ENCODE results near the gene GID8. TPM values are rescaled to one million over a fixed set of nuclear protein-coding genes. Genes with fewer than 3 reads are reported as not detected.

Gene GID8
- polyA plus RNA-seq, 2 of the 4 experiments (the other 2 are of a cell fraction): 19.2 to 24.5 TPM

DNA sequence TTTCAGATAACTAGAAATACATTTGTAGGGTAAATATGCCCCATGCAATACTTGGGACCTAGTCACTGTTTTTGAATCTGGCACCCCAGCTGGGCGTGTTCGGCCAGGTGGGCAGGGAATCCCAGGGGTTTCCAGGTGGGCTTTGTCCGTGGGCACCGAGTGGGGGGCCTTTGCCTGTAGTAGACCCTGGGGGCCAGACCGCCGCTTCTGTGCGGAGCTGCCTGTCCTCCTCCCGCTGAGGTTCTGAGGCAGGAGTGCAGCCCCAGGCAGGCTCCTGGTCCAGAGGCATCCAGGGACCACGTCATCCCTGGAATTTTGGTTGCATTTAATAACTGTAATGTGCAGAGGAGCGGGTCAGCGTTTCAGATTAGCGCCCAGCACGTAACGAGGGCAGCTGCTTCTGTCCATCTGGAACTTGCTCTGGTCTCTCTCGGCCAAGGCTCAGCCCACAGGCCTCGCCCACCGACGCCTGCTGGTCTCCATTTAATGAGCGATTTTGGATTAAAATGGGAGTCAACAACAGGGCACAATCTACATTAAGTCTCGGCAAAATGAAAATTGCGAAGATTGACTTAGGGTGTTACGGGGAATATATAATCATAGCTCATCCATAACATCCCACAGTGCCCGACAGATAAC, 56.0 kb downstream of the GID8 start:
- FAIRE-seq (no peak), ATAC-seq (no peak), DNase-seq (ENCODE audit: low read depth in 1 of 2, low spot score in 1 of 2) (no peak)
- Histone ChIP-seq H3K27ac (no peak overlapping the region), H3K9me3 (no peaks in the 10 kb centered on the region), H3K4me2 (no peak overlapping the region), H3K4me1 (no peaks in the 10 kb centered on the region), H3K4me3 (no peak overlapping the region)
- 63% methylated on average over 21 of the region's 23 CpGs for WGBS (ENCODE audit: missing lambda C conversion rate)
- CTCF ChIA-PET: interaction anchor here (0.9 to 7.5 kb wide), 2 partner anchors 15 to 19 kb away, joined by 3 to 44 read pairs; no protein-coding TSS in a partner anchor
- POLR2A ChIA-PET: no interaction called here
- no peak for TF ChIP-seq RNF2 (IDR thresholded peaks at IDR 0.05; ENCODE audit: borderline replicate concordance, low read depth)
- no peak for TF ChIP-seq TFCP2L1 (CRISPR knock-in tag; IDR thresholded peaks at IDR 0.05)
- TF ChIP-seq BHLHE40 (IDR thresholded peaks at IDR 0.05; ENCODE audit: low read depth, low read length): no peak
- TF ChIP-seq KDM5A (IDR thresholded peaks at IDR 0.05): no peak
- TF ChIP-seq CBX2 (IDR thresholded peaks at IDR 0.05; ENCODE audit: borderline replicate concordance, low read depth): no peak
- TF ChIP-seq ZSCAN20 (CRISPR knock-in tag; IDR thresholded peaks at IDR 0.05): no peak
- TF ChIP-seq NPAS2 (CRISPR knock-in tag; IDR thresholded peaks at IDR 0.05; ENCODE audit: borderline replicate concordance): no peak
- TF ChIP-seq RARB (CRISPR knock-in tag; IDR thresholded peaks at IDR 0.05): no peak
- no peak for TF ChIP-seq FOSB (CRISPR knock-in tag; IDR thresholded peaks at IDR 0.05)
- TF ChIP-seq, protein P1, sequence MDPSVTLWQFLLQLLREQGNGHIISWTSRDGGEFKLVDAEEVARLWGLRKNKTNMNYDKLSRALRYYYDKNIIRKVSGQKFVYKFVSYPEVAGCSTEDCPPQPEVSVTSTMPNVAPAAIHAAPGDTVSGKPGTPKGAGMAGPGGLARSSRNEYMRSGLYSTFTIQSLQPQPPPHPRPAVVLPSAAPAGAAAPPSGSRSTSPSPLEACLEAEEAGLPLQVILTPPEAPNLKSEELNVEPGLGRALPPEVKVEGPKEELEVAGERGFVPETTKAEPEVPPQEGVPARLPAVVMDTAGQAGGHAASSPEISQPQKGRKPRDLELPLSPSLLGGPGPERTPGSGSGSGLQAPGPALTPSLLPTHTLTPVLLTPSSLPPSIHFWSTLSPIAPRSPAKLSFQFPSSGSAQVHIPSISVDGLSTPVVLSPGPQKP (IDR thresholded peaks at IDR 0.05; ENCODE audit: low read depth, low read length): no peak
- no peak for TF ChIP-seq SREBF2 (IDR thresholded peaks at IDR 0.05)
- TF ChIP-seq ZFP36 (IDR thresholded peaks at IDR 0.05; ENCODE audit: borderline replicate concordance, partially characterized antibody): no peak
- TF ChIP-seq ZC3H11A (IDR thresholded peaks at IDR 0.05): no peak
- no peak for TF ChIP-seq TP53 (CRISPR knock-in tag; IDR thresholded peaks at IDR 0.05)

DNA sequence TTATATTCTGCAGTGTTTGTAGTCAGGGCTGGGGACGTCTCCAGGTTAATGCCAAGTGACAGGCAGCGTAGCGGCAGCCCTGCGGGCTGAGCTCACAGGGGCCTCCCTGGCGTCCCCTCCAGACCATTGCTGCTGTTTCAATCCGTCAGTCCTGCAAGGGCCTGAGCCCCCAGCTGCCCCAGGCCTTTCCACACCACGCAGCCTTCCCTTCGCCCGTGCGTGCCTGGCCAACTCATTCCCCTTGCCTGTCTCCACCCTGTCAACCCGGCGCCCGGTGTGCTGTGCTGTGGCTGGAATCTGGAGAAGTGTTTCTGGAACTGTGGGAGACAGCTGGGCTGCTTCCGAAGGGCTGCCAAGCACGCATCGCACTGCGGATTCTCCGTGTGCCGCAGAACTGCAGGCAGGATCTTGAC, 56.9 kb downstream of the GID8 start:
- ChIA-PET CTCF (interaction anchor here (7.5 kb wide), 1 partner anchor 14 kb away, joined by 44 read pairs; no protein-coding TSS in a partner anchor), POLR2A (no interaction called here)
- no peak for FAIRE-seq
- Histone ChIP-seq H3K4me2 (no peak overlapping the region), H3K4me3 (no peak overlapping the region), H3K9me3 (no peaks in the 10 kb centered on the region), H3K4me1 (no peaks in the 10 kb centered on the region), H3K27ac (no peak overlapping the region)
- WGBS (ENCODE audit: missing lambda C conversion rate): 76% methylated on average over 19 of the region's 19 CpGs
- DNase-seq (ENCODE audit: low read depth in 1 of 2, low spot score in 1 of 2): no peak
- ATAC-seq: no peak
- TF ChIP-seq CHD4 (IDR thresholded peaks at IDR 0.05; ENCODE audit: borderline replicate concordance): no peak
- no peak for TF ChIP-seq MYC (IDR thresholded peaks at IDR 0.05; ENCODE audit: borderline replicate concordance, low read length)
- no peak for TF ChIP-seq EHF (CRISPR knock-in tag; IDR thresholded peaks at IDR 0.05)
- no peak for TF ChIP-seq POLR2A (IDR thresholded peaks at IDR 0.05; ENCODE audit: low read length)
- TF ChIP-seq PBX3 (IDR thresholded peaks at IDR 0.05): no peak
- no peak for TF ChIP-seq KDM1A (IDR thresholded peaks at IDR 0.05; ENCODE audit: low read depth)
- no peak for TF ChIP-seq CBX2 (IDR thresholded peaks at IDR 0.05; ENCODE audit: borderline replicate concordance, low read depth)
- TF ChIP-seq POLR2AphosphoS2 (conservative IDR thresholded peaks at IDR 0.05; ENCODE audit: low read length): no peak
- no peak for TF ChIP-seq CEBPB (IDR thresholded peaks at IDR 0.05)
- no peak for TF ChIP-seq RNF2 (IDR thresholded peaks at IDR 0.05; ENCODE audit: borderline replicate concordance, low read depth)
- TF ChIP-seq, protein P2, sequence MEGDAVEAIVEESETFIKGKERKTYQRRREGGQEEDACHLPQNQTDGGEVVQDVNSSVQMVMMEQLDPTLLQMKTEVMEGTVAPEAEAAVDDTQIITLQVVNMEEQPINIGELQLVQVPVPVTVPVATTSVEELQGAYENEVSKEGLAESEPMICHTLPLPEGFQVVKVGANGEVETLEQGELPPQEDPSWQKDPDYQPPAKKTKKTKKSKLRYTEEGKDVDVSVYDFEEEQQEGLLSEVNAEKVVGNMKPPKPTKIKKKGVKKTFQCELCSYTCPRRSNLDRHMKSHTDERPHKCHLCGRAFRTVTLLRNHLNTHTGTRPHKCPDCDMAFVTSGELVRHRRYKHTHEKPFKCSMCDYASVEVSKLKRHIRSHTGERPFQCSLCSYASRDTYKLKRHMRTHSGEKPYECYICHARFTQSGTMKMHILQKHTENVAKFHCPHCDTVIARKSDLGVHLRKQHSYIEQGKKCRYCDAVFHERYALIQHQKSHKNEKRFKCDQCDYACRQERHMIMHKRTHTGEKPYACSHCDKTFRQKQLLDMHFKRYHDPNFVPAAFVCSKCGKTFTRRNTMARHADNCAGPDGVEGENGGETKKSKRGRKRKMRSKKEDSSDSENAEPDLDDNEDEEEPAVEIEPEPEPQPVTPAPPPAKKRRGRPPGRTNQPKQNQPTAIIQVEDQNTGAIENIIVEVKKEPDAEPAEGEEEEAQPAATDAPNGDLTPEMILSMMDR (IDR thresholded peaks at IDR 0.05): no peak
- no peak for TF ChIP-seq ZC3H11A (IDR thresholded peaks at IDR 0.05)
- no peak for TF ChIP-seq ESRRA (IDR thresholded peaks at IDR 0.05; ENCODE audit: borderline replicate concordance, low read length)
- TF ChIP-seq MAFK (IDR thresholded peaks at IDR 0.05; ENCODE audit: partially characterized antibody): no peak
- TF ChIP-seq SMC3 (IDR thresholded peaks at IDR 0.05): no peak
- TF ChIP-seq MAZ (IDR thresholded peaks at IDR 0.05; ENCODE audit: borderline replicate concordance, low read depth, low read length): no peak
- TF ChIP-seq ZSCAN20 (CRISPR knock-in tag; IDR thresholded peaks at IDR 0.05): no peak
- no peak for TF ChIP-seq HOXB5 (CRISPR knock-in tag; IDR thresholded peaks at IDR 0.05)
- no peak for TF ChIP-seq CBX8 (IDR thresholded peaks at IDR 0.05)
- no peak for TF ChIP-seq TP53 (CRISPR knock-in tag; IDR thresholded peaks at IDR 0.05)

Measured in A549 (cell line).